Stimulated activated CD8-positive, alpha-beta memory T cell treated with anti-CD3 and anti-CD28 coated beads, Interleukin-7, amount 100 ng/mL, for 24 hours (primary cell): ENCODE measurements around the gene BTNL3.
"Not testable (repeated sequence)": the region's sequence is repeated elsewhere in the genome, so short reads cannot be mapped to it uniquely, and the experiment has no call there.

Experiments
- DNase-seq: peaks from one replicate; pipeline ENCODE4 v3.0.0-alpha.2; 2020; ENCODE audit warnings: low read depth

The BTNL3 gene

GRCh38 chr5:181024245-181025064, 35.8 kb downstream of the BTNL3 start:
- DNase-seq, result no peak

- DNase-seq, result no peak
Measured at GRCh38 chr5:181027452-181028031, 38.9 kb downstream of the BTNL3 start.

- DNase-seq, result no peak
Measured at GRCh38 chr5:181028032-181028819, 39.6 kb downstream of the BTNL3 start.

- DNase-seq, result no peak
Measured at GRCh38 chr5:181031716-181032115, 43.1 kb downstream of the BTNL3 start.

GRCh38 chr5:181035991-181036815, 47.6 kb downstream of the BTNL3 start:
- no peak for DNase-seq

GRCh38 chr5:181036816-181037364, 48.2 kb downstream of the BTNL3 start:
- no peak for DNase-seq

- no peak for DNase-seq
Measured at GRCh38 chr5:181037365-181037861, 48.8 kb downstream of the BTNL3 start.

- no peak for DNase-seq
Measured at GRCh38 chr5:181039471-181039870, 50.8 kb downstream of the BTNL3 start.

- DNase-seq, result no peak
Measured at GRCh38 chr5:181039931-181040630, 51.4 kb downstream of the BTNL3 start, which contains the start of gene BTNL9. Gene BTNL9, plus strand, starts transcription at chr5:181040266. Its CDS starts 5,224 bp downstream, at chr5:181045490.

GRCh38 chr5:181040631-181040945, 51.9 kb downstream of the BTNL3 start:
- no peak for DNase-seq

- DNase-seq, result no peak
Measured at GRCh38 chr5:181041043-181041442, 52.4 kb downstream of the BTNL3 start.

- no peak for DNase-seq
Measured at GRCh38 chr5:181042036-181042713, 53.5 kb downstream of the BTNL3 start.

- no peak for DNase-seq
Measured at GRCh38 chr5:181042722-181043121, 54.1 kb downstream of the BTNL3 start.

GRCh38 chr5:181043285-181044092, 54.8 kb downstream of the BTNL3 start:
- DNase-seq, result no peak

- no peak for DNase-seq
Measured at GRCh38 chr5:181044093-181044599, 55.5 kb downstream of the BTNL3 start.

GRCh38 chr5:181044662-181045305, 56.1 kb downstream of the BTNL3 start:
- no peak for DNase-seq

- DNase-seq, result no peak
Measured at GRCh38 chr5:181045316-181045715, 56.7 kb downstream of the BTNL3 start.

GRCh38 chr5:181045857-181046256, 57.2 kb downstream of the BTNL3 start:
- DNase-seq, result not testable (repeated sequence)

- DNase-seq, result no peak
Measured at GRCh38 chr5:181047288-181047687, 58.6 kb downstream of the BTNL3 start.
